K562 (cell line): ENCODE results near the gene COQ2.

ENCODE experiments used
- BCL6 ChIP-seq: fragments of 250-450 bp; sonication (Bioruptor Pico); IDR thresholded peaks from 2 replicates; pipeline ENCODE4 v1.4.0; 2020
- ELF1 ChIP-seq: fragments of 200-800 bp; sonication (Bioruptor generic); IDR thresholded peaks from 2 replicates; pipeline ENCODE4 v1.6.1; 2016; ENCODE audit warnings: missing genetic modification characterization, missing compliant biosample characterization
- FOS ChIP-seq: IDR thresholded peaks from 3 replicates; pipeline ENCODE4 v1.6.1; 2011; ENCODE audit not compliant: insufficient read length; ENCODE audit errors: extremely low read depth
- FOXA1 ChIP-seq: fragments of 450-650 bp; IDR thresholded peaks from 2 replicates; pipeline ENCODE4 v1.6.1; 2016; ENCODE audit warnings: mild to moderate bottlenecking, borderline replicate concordance
- LARP7 ChIP-seq: fragments of 450-650 bp; IDR thresholded peaks from 2 replicates; pipeline ENCODE4 v1.6.1; 2016
- POLR2G ChIP-seq: fragments of 200-400 bp; formaldehyde crosslinking; IDR thresholded peaks from 2 replicates; pipeline ENCODE4 v1.6.1; 2017; ENCODE audit warnings: low read depth, mild to moderate bottlenecking, antibody characterized with exemption, low read length, moderate library complexity
- RAD21 ChIP-seq, 2 experiments: fragments of 250-450 bp in 1 of 2; fragments of 450-650 bp in 1 of 2; sonication (Bioruptor Pico) in 1 of 2; formaldehyde crosslinking in 1 of 2; IDR thresholded peaks in 1 of 2; conservative IDR thresholded peaks in 1 of 2; 2 replicates each; pipeline versions ENCODE4 v1.4.0 to v1.8.0; 2020 to 2022; ENCODE audit warnings: mild to moderate bottlenecking in 2 of 2, moderate library complexity in 1 of 2
- SMAD1 ChIP-seq: fragments of 150-350 bp; IDR thresholded peaks from 2 replicates; pipeline ENCODE4 v1.6.1; 2014; ENCODE audit warnings: low read length, low read depth; ENCODE audit not compliant: partially characterized antibody
- TEAD1 ChIP-seq, 2 experiments: fragments of 450-650 bp in 1 of 2; sonication (generic) in 1 of 2; formaldehyde crosslinking; IDR thresholded peaks; 2 replicates each; pipeline versions ENCODE4 v1.4.0 to v1.8.0; 2020 to 2022; ENCODE audit warnings: mild to moderate bottlenecking in 2 of 2, missing genetic modification reagents in 1 of 2
- ZKSCAN1 ChIP-seq: fragments of 150-350 bp; IDR thresholded peaks from 2 replicates; pipeline ENCODE4 v1.6.1; 2016; ENCODE audit warnings: low read depth, low read length
- TF ChIP-seq, protein P1 (sequence below): fragments of 450-650 bp; IDR thresholded peaks from 2 replicates; pipeline ENCODE4 v1.6.1; 2018; ENCODE audit not compliant: partially characterized antibody
- TF ChIP-seq, protein P2 (sequence below), 3 experiments: IDR thresholded peaks in 2 of 3; conservative IDR thresholded peaks in 1 of 3; 2 replicates each; pipeline ENCODE4 v1.5.1; 2011 to 2012; ENCODE audit warnings: low read length in 3 of 3, mild to moderate bottlenecking in 3 of 3, control low read depth in 2 of 3, improper control_type of control experiment in 1 of 3, inconsistent platforms in 1 of 3, low read depth in 1 of 3, mixed read lengths in 1 of 3, moderate library complexity in 1 of 3; ENCODE audit not compliant: insufficient read depth in 2 of 3
- TF ChIP-seq, protein P3 (sequence below): sonication (generic); formaldehyde crosslinking; IDR thresholded peaks from 2 replicates; pipeline ENCODE4 v1.8.0; 2023; ENCODE audit warnings: missing genetic modification reagents, mild to moderate bottlenecking, borderline replicate concordance
- TF ChIP-seq, protein P4 (sequence below): sonication (generic); formaldehyde crosslinking; IDR thresholded peaks from 2 replicates; pipeline ENCODE4 v1.8.1; 2023; ENCODE audit warnings: mild to moderate bottlenecking, missing genetic modification reagents, moderate library complexity

DNA sequence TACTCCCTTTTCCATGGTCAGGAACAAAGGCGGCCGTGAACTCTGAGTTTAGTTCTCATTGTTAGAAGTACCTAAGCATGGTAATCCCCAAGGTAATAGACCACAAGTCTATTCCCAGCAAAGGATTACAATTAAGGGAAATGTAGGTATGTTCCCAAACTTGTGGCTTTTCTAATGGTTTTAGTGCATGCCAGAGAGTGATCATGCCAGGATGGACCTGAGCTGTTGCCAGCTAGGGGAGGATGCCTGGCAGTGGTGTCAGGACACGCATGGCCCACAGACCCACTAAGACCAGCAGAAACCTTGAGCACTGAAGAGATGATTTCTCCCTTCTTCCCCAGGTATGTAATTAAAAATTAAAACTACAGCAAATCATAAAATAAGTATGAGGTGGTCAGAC is 60.8 kb downstream of the COQ2 start:
- no peak for TF ChIP-seq ELF1 (tag)
- TF ChIP-seq, protein P1, sequence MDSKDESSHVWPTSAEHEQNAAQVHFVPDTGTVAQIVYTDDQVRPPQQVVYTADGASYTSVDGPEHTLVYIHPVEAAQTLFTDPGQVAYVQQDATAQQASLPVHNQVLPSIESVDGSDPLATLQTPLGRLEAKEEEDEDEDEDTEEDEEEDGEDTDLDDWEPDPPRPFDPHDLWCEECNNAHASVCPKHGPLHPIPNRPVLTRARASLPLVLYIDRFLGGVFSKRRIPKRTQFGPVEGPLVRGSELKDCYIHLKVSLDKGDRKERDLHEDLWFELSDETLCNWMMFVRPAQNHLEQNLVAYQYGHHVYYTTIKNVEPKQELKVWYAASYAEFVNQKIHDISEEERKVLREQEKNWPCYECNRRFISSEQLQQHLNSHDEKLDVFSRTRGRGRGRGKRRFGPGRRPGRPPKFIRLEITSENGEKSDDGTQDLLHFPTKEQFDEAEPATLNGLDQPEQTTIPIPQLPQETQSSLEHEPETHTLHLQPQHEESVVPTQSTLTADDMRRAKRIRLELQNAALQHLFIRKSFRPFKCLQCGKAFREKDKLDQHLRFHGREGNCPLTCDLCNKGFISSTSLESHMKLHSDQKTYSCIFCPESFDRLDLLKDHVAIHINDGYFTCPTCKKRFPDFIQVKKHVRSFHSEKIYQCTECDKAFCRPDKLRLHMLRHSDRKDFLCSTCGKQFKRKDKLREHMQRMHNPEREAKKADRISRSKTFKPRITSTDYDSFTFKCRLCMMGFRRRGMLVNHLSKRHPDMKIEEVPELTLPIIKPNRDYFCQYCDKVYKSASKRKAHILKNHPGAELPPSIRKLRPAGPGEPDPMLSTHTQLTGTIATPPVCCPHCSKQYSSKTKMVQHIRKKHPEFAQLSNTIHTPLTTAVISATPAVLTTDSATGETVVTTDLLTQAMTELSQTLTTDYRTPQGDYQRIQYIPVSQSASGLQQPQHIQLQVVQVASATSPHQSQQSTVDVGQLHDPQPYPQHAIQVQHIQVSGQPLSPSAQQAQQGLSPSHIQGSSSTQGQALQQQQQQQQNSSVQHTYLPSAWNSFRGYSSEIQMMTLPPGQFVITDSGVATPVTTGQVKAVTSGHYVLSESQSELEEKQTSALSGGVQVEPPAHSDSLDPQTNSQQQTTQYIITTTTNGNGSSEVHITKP, result no peak
- no peak for TF ChIP-seq FOS
- TF ChIP-seq SMAD1, result no peak
- no peak for TF ChIP-seq RAD21 (CRISPR knock-in tag; conservative IDR thresholded peaks at IDR 0.05 in 1 of 2, IDR thresholded peaks at IDR 0.05 in 1 of 2)
- TF ChIP-seq TEAD1 (CRISPR knock-in tag; IDR thresholded peaks at IDR 0.05), result no peak
- no peak for TF ChIP-seq FOXA1
- TF ChIP-seq LARP7, result no peak
- TF ChIP-seq, protein P2, sequence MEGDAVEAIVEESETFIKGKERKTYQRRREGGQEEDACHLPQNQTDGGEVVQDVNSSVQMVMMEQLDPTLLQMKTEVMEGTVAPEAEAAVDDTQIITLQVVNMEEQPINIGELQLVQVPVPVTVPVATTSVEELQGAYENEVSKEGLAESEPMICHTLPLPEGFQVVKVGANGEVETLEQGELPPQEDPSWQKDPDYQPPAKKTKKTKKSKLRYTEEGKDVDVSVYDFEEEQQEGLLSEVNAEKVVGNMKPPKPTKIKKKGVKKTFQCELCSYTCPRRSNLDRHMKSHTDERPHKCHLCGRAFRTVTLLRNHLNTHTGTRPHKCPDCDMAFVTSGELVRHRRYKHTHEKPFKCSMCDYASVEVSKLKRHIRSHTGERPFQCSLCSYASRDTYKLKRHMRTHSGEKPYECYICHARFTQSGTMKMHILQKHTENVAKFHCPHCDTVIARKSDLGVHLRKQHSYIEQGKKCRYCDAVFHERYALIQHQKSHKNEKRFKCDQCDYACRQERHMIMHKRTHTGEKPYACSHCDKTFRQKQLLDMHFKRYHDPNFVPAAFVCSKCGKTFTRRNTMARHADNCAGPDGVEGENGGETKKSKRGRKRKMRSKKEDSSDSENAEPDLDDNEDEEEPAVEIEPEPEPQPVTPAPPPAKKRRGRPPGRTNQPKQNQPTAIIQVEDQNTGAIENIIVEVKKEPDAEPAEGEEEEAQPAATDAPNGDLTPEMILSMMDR (IDR thresholded peaks at IDR 0.05 in 2 of 3, conservative IDR thresholded peaks at IDR 0.05 in 1 of 3; ENCODE audit: insufficient read depth in 2 of 3, low read depth in 1 of 3, low read length in 3 of 3), result no peak
- TF ChIP-seq, protein P3, sequence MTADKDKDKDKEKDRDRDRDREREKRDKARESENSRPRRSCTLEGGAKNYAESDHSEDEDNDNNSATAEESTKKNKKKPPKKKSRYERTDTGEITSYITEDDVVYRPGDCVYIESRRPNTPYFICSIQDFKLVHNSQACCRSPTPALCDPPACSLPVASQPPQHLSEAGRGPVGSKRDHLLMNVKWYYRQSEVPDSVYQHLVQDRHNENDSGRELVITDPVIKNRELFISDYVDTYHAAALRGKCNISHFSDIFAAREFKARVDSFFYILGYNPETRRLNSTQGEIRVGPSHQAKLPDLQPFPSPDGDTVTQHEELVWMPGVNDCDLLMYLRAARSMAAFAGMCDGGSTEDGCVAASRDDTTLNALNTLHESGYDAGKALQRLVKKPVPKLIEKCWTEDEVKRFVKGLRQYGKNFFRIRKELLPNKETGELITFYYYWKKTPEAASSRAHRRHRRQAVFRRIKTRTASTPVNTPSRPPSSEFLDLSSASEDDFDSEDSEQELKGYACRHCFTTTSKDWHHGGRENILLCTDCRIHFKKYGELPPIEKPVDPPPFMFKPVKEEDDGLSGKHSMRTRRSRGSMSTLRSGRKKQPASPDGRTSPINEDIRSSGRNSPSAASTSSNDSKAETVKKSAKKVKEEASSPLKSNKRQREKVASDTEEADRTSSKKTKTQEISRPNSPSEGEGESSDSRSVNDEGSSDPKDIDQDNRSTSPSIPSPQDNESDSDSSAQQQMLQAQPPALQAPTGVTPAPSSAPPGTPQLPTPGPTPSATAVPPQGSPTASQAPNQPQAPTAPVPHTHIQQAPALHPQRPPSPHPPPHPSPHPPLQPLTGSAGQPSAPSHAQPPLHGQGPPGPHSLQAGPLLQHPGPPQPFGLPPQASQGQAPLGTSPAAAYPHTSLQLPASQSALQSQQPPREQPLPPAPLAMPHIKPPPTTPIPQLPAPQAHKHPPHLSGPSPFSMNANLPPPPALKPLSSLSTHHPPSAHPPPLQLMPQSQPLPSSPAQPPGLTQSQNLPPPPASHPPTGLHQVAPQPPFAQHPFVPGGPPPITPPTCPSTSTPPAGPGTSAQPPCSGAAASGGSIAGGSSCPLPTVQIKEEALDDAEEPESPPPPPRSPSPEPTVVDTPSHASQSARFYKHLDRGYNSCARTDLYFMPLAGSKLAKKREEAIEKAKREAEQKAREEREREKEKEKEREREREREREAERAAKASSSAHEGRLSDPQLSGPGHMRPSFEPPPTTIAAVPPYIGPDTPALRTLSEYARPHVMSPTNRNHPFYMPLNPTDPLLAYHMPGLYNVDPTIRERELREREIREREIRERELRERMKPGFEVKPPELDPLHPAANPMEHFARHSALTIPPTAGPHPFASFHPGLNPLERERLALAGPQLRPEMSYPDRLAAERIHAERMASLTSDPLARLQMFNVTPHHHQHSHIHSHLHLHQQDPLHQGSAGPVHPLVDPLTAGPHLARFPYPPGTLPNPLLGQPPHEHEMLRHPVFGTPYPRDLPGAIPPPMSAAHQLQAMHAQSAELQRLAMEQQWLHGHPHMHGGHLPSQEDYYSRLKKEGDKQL (CRISPR knock-in tag), result no peak
- TF ChIP-seq ZKSCAN1, result no peak
- TF ChIP-seq, protein P4, sequence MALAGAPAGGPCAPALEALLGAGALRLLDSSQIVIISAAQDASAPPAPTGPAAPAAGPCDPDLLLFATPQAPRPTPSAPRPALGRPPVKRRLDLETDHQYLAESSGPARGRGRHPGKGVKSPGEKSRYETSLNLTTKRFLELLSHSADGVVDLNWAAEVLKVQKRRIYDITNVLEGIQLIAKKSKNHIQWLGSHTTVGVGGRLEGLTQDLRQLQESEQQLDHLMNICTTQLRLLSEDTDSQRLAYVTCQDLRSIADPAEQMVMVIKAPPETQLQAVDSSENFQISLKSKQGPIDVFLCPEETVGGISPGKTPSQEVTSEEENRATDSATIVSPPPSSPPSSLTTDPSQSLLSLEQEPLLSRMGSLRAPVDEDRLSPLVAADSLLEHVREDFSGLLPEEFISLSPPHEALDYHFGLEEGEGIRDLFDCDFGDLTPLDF (CRISPR knock-in tag), result no peak
- TF ChIP-seq POLR2G, result no peak
- TF ChIP-seq BCL6, result no peak
